ENCODE results near the gene TLNRD1. TPM values are rescaled to one million over a fixed set of nuclear protein-coding genes. Genes with fewer than 3 reads are reported as not detected.

The TLNRD1 gene
- total RNA-seq, result 24.9 and 27.5 TPM in 2 replicates

DNA sequence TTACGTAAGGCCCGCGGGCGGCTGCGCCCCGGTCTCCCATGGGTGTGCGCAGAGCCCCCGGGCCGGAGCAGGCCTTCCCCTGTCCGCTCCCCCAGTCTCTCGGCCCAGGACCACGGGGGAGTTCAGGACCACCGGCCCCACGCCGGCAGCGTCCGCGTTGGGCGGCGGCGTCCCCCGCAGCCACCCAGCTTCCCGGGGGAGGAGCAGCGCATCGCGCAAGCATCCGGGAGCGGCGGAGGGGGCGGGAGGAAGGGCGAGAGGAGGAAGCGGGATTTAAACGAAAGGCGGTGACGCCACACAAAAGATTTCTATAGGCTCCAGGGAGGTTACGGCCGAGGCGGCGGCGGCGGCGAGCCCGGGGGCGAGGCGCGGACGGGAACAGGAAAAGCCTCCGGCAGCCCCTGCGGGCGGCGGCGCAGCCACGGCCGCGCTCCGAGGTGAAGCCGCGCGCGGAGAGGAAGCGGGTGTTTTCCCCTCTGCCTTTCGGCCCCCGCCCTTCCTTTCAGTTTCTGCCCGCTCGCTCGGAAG lies at the start of gene TLNRD1:
TLNRD1 (plus strand) TSS at position 300 of the 528 bp plus-strand sequence. CDS start 1,349 bp downstream, outside the sequence.

GRCh38 chr15:80989518-80990478 lies 10.9 kb upstream of the TLNRD1 start, which contains the start of gene MESD:
TSS of gene MESD (minus strand) at chr15:80989819. CDS start at chr15:80989791, 28 bp downstream.

Small RNAs within 50 kb of the gene (small RNA-seq; reads per million reads assigned to genes)
- not detected for gene MIR4514

Other genes with a start within 250 kb of the TLNRD1 start
- 0.50 and 1.1 TPM in 2 replicates for gene CEMIP, start 221.6 kb upstream of the TLNRD1 start, total RNA-seq
- gene MESD, start 11.1 kb upstream of the TLNRD1 start, total RNA-seq, result 23.9 and 24.2 TPM in 2 replicates
- gene CFAP161, start 133.3 kb downstream of the TLNRD1 start, total RNA-seq, result 0.79 and 0.93 TPM in 2 replicates
- gene IL16, start 196.0 kb downstream of the TLNRD1 start, total RNA-seq, result 0.22 and 0.93 TPM in 2 replicates

Measured in thoracic aorta endothelial cell (primary cell).